HepG2 (cell line): ENCODE data around the gene PXDC1. TPM values are rescaled to one million over a fixed set of nuclear protein-coding genes. Genes with fewer than 3 reads are reported as not detected.

ENCODE experiments used
- ATAC-seq: fragments of 200-7000 bp; cut with Tn5 transposase; 3 replicates; pipeline ENCODE4 v1.9.1; 2020; ENCODE audit warnings: mild to moderate bottlenecking, moderate library complexity
- BruUV-seq: library from RNA; stranded (reverse); fragments of 400-500 nt; replicated peaks from 2 replicates; lab custom pipeline; 2021; lab: Mats Ljungman, UMichigan
- CTCF ChIA-PET: fragments of 300-600 bp; formaldehyde crosslinking; extraction: SDS; loops from one replicate; lab custom pipeline; 2021; ENCODE audit warnings: low total read pairs, inconsistent platforms, low intra/inter-chr PET ratio; lab: Yijun Ruan, JAX
- POLR2A ChIA-PET: fragments of 350-600 bp; sonication (Branson Sonifier 250); formaldehyde crosslinking; loops from one replicate; lab custom pipeline; 2020; ENCODE audit warnings: antibody characterized with exemption, inconsistent platforms; lab: Yijun Ruan, JAX
- DNase-seq: peaks from one replicate; pipeline ENCODE4 v3.0.0-alpha.2; 2015; ENCODE audit warnings: low spot score
- FAIRE-seq: peaks from 3 replicates; lab custom pipeline; 2011; peaks lifted over from hg19 to GRCh38; lab: Jason Lieb, UNC
- H2AFZ ChIP-seq: one replicate; pipeline ENCODE4 v1.6.1; 2011; ENCODE audit warnings: low read length, inconsistent platforms
- H3K27ac ChIP-seq: fragments of 300-600 bp; 3 replicates; pipeline ENCODE4 v1.8.0; 2011; ENCODE audit warnings: mixed run types, mild to moderate bottlenecking, mixed read lengths, low read length, inconsistent platforms; ENCODE audit not compliant: insufficient read depth; ENCODE audit errors: extremely low read length
- H3K27me3 ChIP-seq, 2 experiments: fragments of 200-600 bp in 1 of 2; 2 replicates in 1 of 2; 3 replicates in 1 of 2; pipeline versions ENCODE4 v1.6.0 to v1.8.0; 2011; ENCODE audit warnings: low read length in 2 of 2, mild to moderate bottlenecking in 2 of 2, moderate library complexity in 2 of 2, inconsistent platforms in 1 of 2; ENCODE audit not compliant: insufficient read depth in 2 of 2, control insufficient read depth in 1 of 2
- H3K36me3 ChIP-seq, 2 experiments: fragments of 200-600 bp in 1 of 2; replicated peaks in 1 of 2; 2 replicates in 1 of 2; 3 replicates in 1 of 2; pipeline versions ENCODE4 v1.5.1 to v1.8.0; 2011; ENCODE audit warnings: low read length in 2 of 2, inconsistent platforms in 1 of 2; ENCODE audit not compliant: insufficient read depth in 2 of 2, control insufficient read depth in 1 of 2
- H3K4me1 ChIP-seq: 2 replicates; pipeline ENCODE4 v1.5.1; 2012; ENCODE audit warnings: low read length, inconsistent platforms; ENCODE audit not compliant: insufficient read depth
- H3K4me2 ChIP-seq: 2 replicates; pipeline ENCODE4 v1.6.0; 2011; ENCODE audit warnings: low read depth, low read length, inconsistent platforms
- H3K4me3 ChIP-seq, 3 experiments: fragments of 200-600 bp in 1 of 3; sonication (generic), shearing (Covaris generic) in 1 of 3; replicated peaks in 1 of 3; 2 replicates each; pipeline ENCODE4 v1.5.1; 2011 to 2016; ENCODE audit warnings: low read length in 3 of 3, inconsistent platforms in 2 of 3, low read depth in 2 of 3, mild to moderate bottlenecking in 2 of 3, control low read depth in 1 of 3, mixed read lengths in 1 of 3; ENCODE audit not compliant: insufficient read depth in 1 of 3
- H3K79me2 ChIP-seq: one replicate; pipeline ENCODE4 v1.6.1; 2011; ENCODE audit warnings: low read length, inconsistent platforms; ENCODE audit not compliant: insufficient read depth
- H3K9ac ChIP-seq: 2 replicates; pipeline ENCODE4 v1.6.0; 2011; ENCODE audit warnings: mild to moderate bottlenecking, low read depth, low read length, inconsistent platforms; ENCODE audit not compliant: insufficient read depth
- H3K9me3 ChIP-seq: 2 replicates; pipeline ENCODE4 v1.5.1; 2012; ENCODE audit warnings: mild to moderate bottlenecking, low read length
- H4K20me1 ChIP-seq: 2 replicates; pipeline ENCODE4 v1.6.0; 2011; ENCODE audit warnings: inconsistent platforms, mild to moderate bottlenecking, low read length, moderate library complexity; ENCODE audit not compliant: insufficient read depth
- MEIS1 ChIP-seq: sonication (generic); formaldehyde crosslinking; IDR thresholded peaks from 2 replicates; pipeline ENCODE4 v1.9.0; 2021; ENCODE audit warnings: mild to moderate bottlenecking, missing genetic modification reagents, moderate library complexity, borderline replicate concordance
- NR2F2 ChIP-seq: IDR thresholded peaks from 2 replicates; pipeline ENCODE4 v1.6.1; 2012; ENCODE audit warnings: low read depth, inconsistent platforms, borderline replicate concordance
- SIX4 ChIP-seq: sonication (generic); formaldehyde crosslinking; IDR thresholded peaks from 2 replicates; pipeline ENCODE4 v1.4.0; 2020; ENCODE audit warnings: missing genetic modification reagents
- SP2 ChIP-seq: sonication (generic); formaldehyde crosslinking; IDR thresholded peaks from 2 replicates; pipeline ENCODE4 v1.5.1; 2020; ENCODE audit warnings: mild to moderate bottlenecking, missing genetic modification reagents
- ZNF484 ChIP-seq: sonication (generic); formaldehyde crosslinking; IDR thresholded peaks from 2 replicates; pipeline ENCODE4 v1.5.1; 2020; ENCODE audit warnings: mild to moderate bottlenecking, low read depth, missing genetic modification reagents, borderline replicate concordance
- ZNF713 ChIP-seq: sonication (generic); formaldehyde crosslinking; IDR thresholded peaks from 2 replicates; pipeline ENCODE4 v1.4.0; 2020; ENCODE audit warnings: mild to moderate bottlenecking, missing genetic modification reagents
- WGBS: methylation state at CpG from one replicate; pipeline ENCODE4 v1.1.6; 2017; ENCODE audit warnings: low lambda C conversion rate; 5-methylcytosine and 5-hydroxymethylcytosine counted together
- in situ Hi-C: cut with HindIII; loops from 2 replicates; pipeline ENCODE4 v1.10.0; 2017; ENCODE audit warnings: low pct_unique_long_range_greater_than_20kb; ENCODE audit not compliant: extremely low pct_ligation_motif_present
- intact Hi-C: fragments of 100-400 bp; cut with micrococcal nuclease; formaldehyde crosslinking; loops from one replicate; pipeline ENCODE4 v1.10.0; 2022; ENCODE audit not compliant: unreplicated experiment
- polyA plus RNA-seq, 8 experiments: library from polyadenylated mRNA; depleted of rRNA in 3 of 8; stranded (reverse) in 7 of 8; unstranded in 1 of 8; fragments of >200 nt; fragmentation: Illumina TruSeq in 4 of 8; extraction: Trizol in 4 of 8; gene quantifications; 2 replicates each; pipeline versions ENCODE4 v1.2.1 to v1.2.3, GENCODE V29; 2011 to 2016; ENCODE audit warnings: low read depth in 4 of 8, missing spikeins in 1 of 8, mixed read lengths in 1 of 8; ENCODE audit not compliant: insufficient read depth in 1 of 8
- total RNA-seq, 5 experiments: library from RNA; depleted of rRNA; stranded (reverse); fragments of >200 nt; fragmentation: Illumina TruSeq; extraction: Trizol; gene quantifications; 2 replicates each; pipeline ENCODE4 v1.2.3, GENCODE V29; 2016; ENCODE audit warnings: low read depth in 1 of 5

The PXDC1 gene
- total and polyA plus RNA-seq, 2 of the 13 experiments (the other 11 are each of a cell fraction or from before 2014, with no cell fraction given): 32.4 to 34.7 TPM

DNA sequence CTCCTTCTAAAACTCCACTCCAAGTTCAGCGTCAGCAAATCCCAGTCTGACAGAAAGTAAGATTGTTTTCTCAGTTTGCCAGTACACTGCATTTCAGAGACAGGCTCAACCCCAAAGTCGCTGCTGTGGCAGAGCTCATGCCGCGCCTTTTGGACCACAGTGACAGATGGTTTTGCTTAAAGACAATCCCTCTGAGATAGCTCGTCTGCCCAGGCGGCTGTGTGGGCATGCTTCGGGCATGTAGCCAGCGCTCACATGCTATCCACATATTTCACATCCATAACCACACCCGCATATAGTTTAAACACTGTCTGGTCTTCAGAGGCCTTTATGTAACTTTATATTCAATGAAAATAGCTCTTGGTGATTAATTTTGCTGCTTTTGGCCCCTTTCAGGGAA is 14.7 kb upstream of the PXDC1 start:
- 84% methylated on average over 9 of the region's 9 CpGs for WGBS
- no peak overlapping the region for H3K4me2 ChIP-seq
- CTCF ChIA-PET: no interaction called here

DNA sequence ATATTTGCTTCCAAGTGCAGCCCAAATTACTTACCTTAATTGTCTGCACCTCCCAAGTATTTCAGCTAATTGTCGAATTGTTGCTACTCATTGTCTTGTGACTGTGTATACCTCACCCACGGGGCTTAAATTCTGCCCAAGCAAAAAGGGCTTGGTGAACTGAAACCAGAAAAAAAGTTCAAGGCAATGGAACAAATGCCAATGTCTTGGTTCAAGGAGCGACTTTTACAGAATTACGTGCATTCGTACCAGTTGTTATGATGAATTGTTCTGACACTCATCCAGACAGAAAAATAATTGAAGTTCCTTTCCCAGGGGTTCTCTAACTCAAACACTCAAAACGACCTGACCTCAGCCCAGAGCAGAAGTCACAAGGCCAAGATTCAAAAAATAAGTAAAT is 13.9 kb upstream of the PXDC1 start:
- no peak overlapping the region for H3K4me2 ChIP-seq
- H3K27ac ChIP-seq: no peak overlapping the region
- intact Hi-C loops (no loop called here), in situ Hi-C loops (no loop called here)
- TF ChIP-seq SIX4 (CRISPR knock-in tag) (no peak), ZNF484 (CRISPR knock-in tag) (no peak), SP2 (no peak), NR2F2 (no peak)
- no TSS peak for BruUV-seq
- H2AFZ ChIP-seq: no peak overlapping the region
- POLR2A ChIA-PET: no interaction called here
- H3K9me3 ChIP-seq: no peaks in the 10 kb centered on the region
- H3K4me3 ChIP-seq: no peak overlapping the region
- 51% methylated on average over 6 of the region's 6 CpGs for WGBS
- H3K79me2 ChIP-seq: no peaks in the 10 kb centered on the region
- H3K27me3 ChIP-seq: peaks cover 0 to 14% of the 10 kb centered on the region in 2 experiments; a peak in 1 of 5 replicates
- peaks cover 14% of the 10 kb centered on the region for H3K4me1 ChIP-seq
- CTCF ChIA-PET: no interaction called here
- no peak for ATAC-seq
- DNase-seq: no peak
- no peaks in the 10 kb centered on the region for H3K36me3 ChIP-seq
- no peak for FAIRE-seq
- no peak overlapping the region for H3K9ac ChIP-seq
- H4K20me1 ChIP-seq: no peaks in the 10 kb centered on the region

More for the DNA sequence above, 14.7 kb upstream of the PXDC1 start:
- H3K9ac ChIP-seq: no peak overlapping the region
- FAIRE-seq (no peak), ATAC-seq (no peak), DNase-seq (no peak)
- peaks cover 14% of the 10 kb centered on the region for H3K4me1 ChIP-seq
- H3K36me3 ChIP-seq: no peaks in the 10 kb centered on the region
- peaks cover 0 to 14% of the 10 kb centered on the region in 2 experiments; a peak in 1 of 5 replicates for H3K27me3 ChIP-seq
- no peaks in the 10 kb centered on the region for H3K9me3 ChIP-seq
- no peaks in the 10 kb centered on the region for H3K79me2 ChIP-seq
- BruUV-seq: no TSS peak
- intact Hi-C loops: no loop called here
- H3K4me3 ChIP-seq: no peak overlapping the region
- TF ChIP-seq MEIS1: no peak
- TF ChIP-seq ZNF713: no peak
- H4K20me1 ChIP-seq: no peaks in the 10 kb centered on the region
- POLR2A ChIA-PET: interaction anchor here (0.9 kb wide), 1 partner anchor 73 kb away, joined by 3 read pairs; no protein-coding TSS in a partner anchor
- no peak overlapping the region for H2AFZ ChIP-seq
- in situ Hi-C loops: no loop called here
- no peak overlapping the region for H3K27ac ChIP-seq
